Upper lobe of right lung (tissue), 1 donor: Measurements from ENCODE around the gene ART4. TPM values are rescaled to one million over a fixed set of nuclear protein-coding genes. Genes with fewer than 3 reads are reported as not detected.

Experiments
- ATAC-seq: fragments of 200-7000 bp; cut with Tn5 transposase; one replicate; pipeline ENCODE4 v1.9.1; 2020; ENCODE audit warnings: mild to moderate bottlenecking, moderate library complexity
- DNase-seq: peaks from one replicate; pipeline ENCODE4 v3.0.0-alpha.2; 2020
- H3K27ac ChIP-seq: fragments of 200-600 bp; one replicate; pipeline ENCODE4 v1.8.0; 2022
- H3K27me3 ChIP-seq: fragments of 200-600 bp; one replicate; pipeline ENCODE4 v1.8.0; 2022; ENCODE audit warnings: mild to moderate bottlenecking
- H3K36me3 ChIP-seq: fragments of 200-600 bp; one replicate; pipeline ENCODE4 v1.8.0; 2022
- H3K4me1 ChIP-seq: fragments of 200-600 bp; one replicate; pipeline ENCODE4 v1.8.0; 2022
- H3K4me3 ChIP-seq: fragments of 200-600 bp; one replicate; pipeline ENCODE4 v1.8.0; 2022; ENCODE audit warnings: mild to moderate bottlenecking
- H3K9me3 ChIP-seq: fragments of 200-600 bp; one replicate; pipeline ENCODE4 v1.8.0; 2022
- intact Hi-C: fragments of 100-400 bp; cut with DNase I; formaldehyde crosslinking; loops from one replicate; pipeline ENCODE4 v1.11.0; 2022
- total RNA-seq: library from RNA; stranded (reverse); fragmentation: NEBNext Ultra II Directional; extraction: Animal tissue kit (Norgen Biotek cat#: 25700); gene quantifications from one replicate; pipeline ENCODE4 v1.2.1, GENCODE V29; 2021
- TF ChIP-seq, protein P1 (sequence below): fragments of 200-600 bp; IDR thresholded peaks from one replicate; pipeline ENCODE4 v1.8.0; 2022; ENCODE audit warnings: antibody characterized with exemption
- donor health status: DM: no; HTN: yes; CAD: no; lungs with severe emphysema.

Gene ART4
- total RNA-seq, 1 donor from 2014 or later, result 5.7 TPM

DNA sequence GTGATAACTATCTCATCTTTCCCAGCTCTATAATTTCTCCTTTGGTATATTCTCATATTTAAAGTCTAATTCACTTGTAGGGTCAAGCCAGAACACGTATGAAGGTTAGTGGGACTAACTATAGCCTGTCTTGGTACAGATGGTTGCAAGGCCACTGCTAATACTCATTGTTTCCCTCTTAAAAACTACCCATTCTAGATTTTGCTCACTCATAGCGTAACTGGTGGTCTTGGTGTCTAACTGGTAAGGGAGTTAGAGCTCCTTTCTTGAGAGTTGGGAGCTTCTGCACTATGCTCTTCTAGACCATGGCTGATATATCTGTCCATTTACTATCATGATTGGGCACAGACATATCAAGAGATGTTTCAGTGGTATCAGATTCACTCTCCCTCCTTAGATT lies 33.5 kb upstream of the ART4 start:
- Histone ChIP-seq H3K4me1 (no peaks in the 10 kb centered on the region), H3K36me3 (peaks cover 8% of the 10 kb centered on the region), H3K4me3 (no peak overlapping the region), H3K27me3 (no peaks in the 10 kb centered on the region), H3K9me3 (no peaks in the 10 kb centered on the region), H3K27ac (no peak overlapping the region)
- ATAC-seq (no peak), DNase-seq (no peak)
- TF ChIP-seq, protein P1, sequence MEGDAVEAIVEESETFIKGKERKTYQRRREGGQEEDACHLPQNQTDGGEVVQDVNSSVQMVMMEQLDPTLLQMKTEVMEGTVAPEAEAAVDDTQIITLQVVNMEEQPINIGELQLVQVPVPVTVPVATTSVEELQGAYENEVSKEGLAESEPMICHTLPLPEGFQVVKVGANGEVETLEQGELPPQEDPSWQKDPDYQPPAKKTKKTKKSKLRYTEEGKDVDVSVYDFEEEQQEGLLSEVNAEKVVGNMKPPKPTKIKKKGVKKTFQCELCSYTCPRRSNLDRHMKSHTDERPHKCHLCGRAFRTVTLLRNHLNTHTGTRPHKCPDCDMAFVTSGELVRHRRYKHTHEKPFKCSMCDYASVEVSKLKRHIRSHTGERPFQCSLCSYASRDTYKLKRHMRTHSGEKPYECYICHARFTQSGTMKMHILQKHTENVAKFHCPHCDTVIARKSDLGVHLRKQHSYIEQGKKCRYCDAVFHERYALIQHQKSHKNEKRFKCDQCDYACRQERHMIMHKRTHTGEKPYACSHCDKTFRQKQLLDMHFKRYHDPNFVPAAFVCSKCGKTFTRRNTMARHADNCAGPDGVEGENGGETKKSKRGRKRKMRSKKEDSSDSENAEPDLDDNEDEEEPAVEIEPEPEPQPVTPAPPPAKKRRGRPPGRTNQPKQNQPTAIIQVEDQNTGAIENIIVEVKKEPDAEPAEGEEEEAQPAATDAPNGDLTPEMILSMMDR, result no peak
- intact Hi-C loops, result no loop called here

DNA sequence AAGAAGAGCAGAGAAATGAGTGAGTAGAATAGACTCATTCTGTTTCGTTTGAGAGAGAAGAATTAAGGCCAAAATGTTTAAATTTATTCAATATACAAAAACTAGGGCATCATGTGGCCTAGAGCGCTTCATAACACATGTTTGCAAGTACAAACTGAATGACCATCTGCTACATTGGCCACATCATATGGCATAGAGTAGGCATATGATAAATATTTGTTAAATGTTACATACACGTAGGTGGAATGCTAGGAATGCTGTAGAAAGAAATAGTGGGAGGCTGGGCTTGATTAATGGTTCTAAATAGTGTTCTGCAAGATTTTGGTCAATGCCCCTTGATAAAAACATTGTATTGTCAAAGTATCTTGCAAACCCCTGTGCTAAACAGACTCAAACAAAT lies 31.6 kb upstream of the ART4 start:
- no peaks in the 10 kb centered on the region for H3K4me1 ChIP-seq
- no peak for DNase-seq
- intact Hi-C loops, result no loop called here
- H3K27me3 ChIP-seq, result no peaks in the 10 kb centered on the region
- H3K4me3 ChIP-seq, result no peak overlapping the region
- TF ChIP-seq, protein P1, result no peak
- no peak overlapping the region for H3K27ac ChIP-seq
- H3K9me3 ChIP-seq, result no peaks in the 10 kb centered on the region
- ATAC-seq, result no peak
- H3K36me3 ChIP-seq, result no peaks in the 10 kb centered on the region

DNA sequence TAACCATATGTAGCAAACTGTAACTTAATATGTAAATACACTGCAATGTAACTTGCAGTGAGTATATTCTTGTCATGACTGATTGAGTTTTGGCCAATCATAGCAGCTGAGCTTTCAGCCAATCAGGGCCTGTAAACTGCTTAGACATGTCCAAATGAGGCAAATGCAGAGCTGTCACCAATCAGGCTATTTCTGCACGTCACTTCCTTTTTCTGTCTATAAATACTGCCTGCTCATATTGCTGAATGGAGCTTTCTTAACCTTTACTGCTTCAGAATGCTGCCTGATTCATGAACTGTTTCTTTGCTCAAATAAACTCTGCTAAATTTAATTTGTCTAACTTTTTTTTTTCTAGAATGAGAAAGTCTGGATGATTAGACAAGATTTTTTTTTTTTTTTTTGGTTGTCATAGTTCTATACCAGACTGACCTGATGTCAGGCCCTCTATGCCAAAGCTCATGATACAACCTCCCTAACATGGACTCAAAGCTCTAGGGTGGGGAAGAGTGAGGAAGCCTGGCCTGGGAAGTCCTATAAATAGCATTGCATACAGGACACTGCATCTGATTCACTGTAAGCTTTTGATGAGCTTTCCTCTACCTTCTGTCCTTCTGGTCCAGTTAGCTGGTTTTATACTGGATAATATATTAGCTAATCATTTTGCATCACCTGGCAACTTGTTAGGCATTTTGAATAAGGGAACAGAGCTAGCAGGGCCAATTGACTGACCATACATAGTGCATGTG lies 30.3 kb upstream of the ART4 start:
- no peak for DNase-seq
- no peak overlapping the region for H3K4me3 ChIP-seq
- no peak for ATAC-seq
- H3K27ac ChIP-seq, result no peak overlapping the region
- no peaks in the 10 kb centered on the region for H3K36me3 ChIP-seq
- H3K9me3 ChIP-seq, result no peaks in the 10 kb centered on the region
- intact Hi-C loops, result no loop called here
- TF ChIP-seq, protein P1, result no peak
- no peaks in the 10 kb centered on the region for H3K27me3 ChIP-seq
- no peaks in the 10 kb centered on the region for H3K4me1 ChIP-seq

DNA sequence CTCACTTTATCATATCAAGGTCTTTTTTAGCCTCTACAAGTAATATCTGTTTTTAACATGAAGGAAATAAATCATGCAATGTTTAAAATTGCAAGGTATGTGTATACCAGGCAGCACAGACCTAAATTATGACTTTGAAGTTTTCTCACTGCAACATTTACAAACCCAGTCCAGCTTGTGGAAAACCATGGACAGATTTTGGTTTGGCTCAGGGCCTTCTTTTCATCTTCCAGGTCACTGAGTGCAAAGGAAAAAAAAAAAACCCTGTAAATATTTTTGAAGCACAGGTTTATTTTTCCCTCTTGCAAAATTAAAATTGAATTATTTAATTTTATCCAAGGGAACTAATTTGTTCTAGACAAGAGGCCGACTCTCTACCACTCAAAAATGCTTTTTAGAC lies 28.6 kb upstream of the ART4 start:
- no peak overlapping the region for H3K4me3 ChIP-seq
- intact Hi-C loops, result no loop called here
- no peaks in the 10 kb centered on the region for H3K9me3 ChIP-seq
- no peaks in the 10 kb centered on the region for H3K36me3 ChIP-seq
- no peaks in the 10 kb centered on the region for H3K27me3 ChIP-seq
- no peak overlapping the region for H3K27ac ChIP-seq
- no peaks in the 10 kb centered on the region for H3K4me1 ChIP-seq
- TF ChIP-seq, protein P1, result no peak
- DNase-seq (no peak), ATAC-seq (no peak)

DNA sequence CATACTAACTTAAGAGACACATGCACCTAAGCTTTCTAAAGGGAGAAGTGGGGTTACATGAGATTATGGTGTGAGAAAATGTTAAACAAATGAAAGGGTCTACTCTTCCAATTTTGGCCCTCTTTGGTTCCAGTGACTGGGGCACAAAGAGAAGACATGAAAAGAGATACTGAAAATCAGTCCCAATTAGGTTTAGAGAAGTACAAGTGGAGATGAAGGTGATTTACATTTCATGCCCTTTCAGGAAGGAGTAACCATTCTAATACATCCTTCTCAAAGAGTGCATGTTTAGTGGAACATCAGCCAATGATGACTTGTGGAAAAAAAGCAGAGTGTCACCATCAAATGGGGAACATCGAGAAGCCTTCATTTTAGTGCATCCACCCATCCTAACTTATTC lies 27.9 kb upstream of the ART4 start:
- Histone ChIP-seq H3K36me3 (no peaks in the 10 kb centered on the region), H3K9me3 (no peaks in the 10 kb centered on the region), H3K4me3 (no peak overlapping the region), H3K27ac (no peak overlapping the region), H3K27me3 (no peaks in the 10 kb centered on the region), H3K4me1 (no peaks in the 10 kb centered on the region)
- TF ChIP-seq, protein P1, result no peak
- intact Hi-C loops, result no loop called here
- DNase-seq, result no peak
- ATAC-seq, result no peak
